Measurements from ENCODE around the gene SHC4.
A peak's percentile ranks its signal among the peaks of the same experiment; 100 is the strongest.
"Not testable (repeated sequence)": the region's sequence is repeated elsewhere in the genome, so short reads cannot be mapped to it uniquely, and the experiment has no call there.

Gene SHC4

GRCh38 chr15:48832648-48833047, 131.1 kb downstream of the SHC4 start:
- no peak for DNase-seq

GRCh38 chr15:48828906-48829305, 134.8 kb downstream of the SHC4 start:
- DNase-seq = no peak

DNA sequence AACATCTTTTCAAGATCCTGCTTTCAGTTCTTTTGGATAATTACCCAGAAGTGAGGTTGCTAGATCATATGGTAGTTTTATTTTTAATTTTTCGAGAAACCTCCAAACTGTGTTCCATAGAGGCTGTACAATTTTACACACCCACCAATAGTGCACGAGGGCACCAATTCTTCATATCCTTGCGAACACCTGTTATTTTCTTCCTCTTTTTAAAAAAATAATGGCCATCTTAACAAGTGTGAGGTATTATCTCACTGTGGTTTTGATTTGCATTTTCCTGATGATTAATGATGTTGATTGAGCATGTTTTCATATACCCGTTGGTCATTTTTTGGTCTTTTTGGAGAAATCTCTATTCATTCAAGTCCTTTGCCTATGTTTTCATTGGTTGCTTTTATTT, 135.2 kb downstream of the SHC4 start:
- no peak for DNase-seq

- DNase-seq = no peak
Observed at GRCh38 chr15:48825075-48825474, 138.6 kb downstream of the SHC4 start.

DNA sequence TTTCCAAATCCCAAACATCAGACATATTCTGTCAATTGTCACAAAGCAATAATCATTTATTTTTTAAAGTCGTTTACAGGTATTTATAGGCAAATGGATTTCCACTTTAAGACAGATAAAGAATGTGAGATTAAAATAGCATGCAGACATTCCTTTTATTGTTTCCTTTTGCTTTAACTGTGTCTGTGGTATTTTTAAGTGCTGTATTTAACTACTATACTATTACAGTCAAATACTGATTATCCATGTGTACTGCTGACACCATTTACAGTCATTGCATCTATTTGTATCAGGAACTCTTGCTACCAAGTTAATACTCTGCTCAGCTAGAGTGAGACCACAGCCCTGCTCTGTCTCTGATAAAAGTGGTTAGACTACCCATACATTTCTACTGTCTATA, 140.0 kb downstream of the SHC4 start:
- DNase-seq = no peak

DNA sequence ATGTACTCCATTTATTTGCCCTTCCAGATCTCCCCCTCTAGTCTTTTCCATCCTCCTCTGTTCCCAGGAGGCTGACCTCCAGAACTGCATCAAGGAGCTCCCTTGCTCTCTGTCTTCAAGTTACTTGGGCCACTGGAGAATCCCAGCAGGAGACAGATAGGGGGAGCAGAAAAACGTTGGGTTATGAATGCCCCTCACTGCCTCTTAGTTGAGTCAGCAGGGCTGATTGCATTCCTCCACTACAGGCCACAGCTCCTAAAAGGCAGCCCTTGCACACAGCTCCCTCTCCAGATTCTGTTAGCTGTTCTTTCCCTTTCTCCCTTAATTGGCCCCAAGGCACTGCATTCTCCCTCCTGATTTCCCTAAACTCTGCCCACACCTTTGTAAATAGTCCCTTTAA, 140.5 kb downstream of the SHC4 start:
- peak; percentile 66 for DNase-seq

GRCh38 chr15:48814286-48814685, 149.4 kb downstream of the SHC4 start:
- DNase-seq = no peak

DNA sequence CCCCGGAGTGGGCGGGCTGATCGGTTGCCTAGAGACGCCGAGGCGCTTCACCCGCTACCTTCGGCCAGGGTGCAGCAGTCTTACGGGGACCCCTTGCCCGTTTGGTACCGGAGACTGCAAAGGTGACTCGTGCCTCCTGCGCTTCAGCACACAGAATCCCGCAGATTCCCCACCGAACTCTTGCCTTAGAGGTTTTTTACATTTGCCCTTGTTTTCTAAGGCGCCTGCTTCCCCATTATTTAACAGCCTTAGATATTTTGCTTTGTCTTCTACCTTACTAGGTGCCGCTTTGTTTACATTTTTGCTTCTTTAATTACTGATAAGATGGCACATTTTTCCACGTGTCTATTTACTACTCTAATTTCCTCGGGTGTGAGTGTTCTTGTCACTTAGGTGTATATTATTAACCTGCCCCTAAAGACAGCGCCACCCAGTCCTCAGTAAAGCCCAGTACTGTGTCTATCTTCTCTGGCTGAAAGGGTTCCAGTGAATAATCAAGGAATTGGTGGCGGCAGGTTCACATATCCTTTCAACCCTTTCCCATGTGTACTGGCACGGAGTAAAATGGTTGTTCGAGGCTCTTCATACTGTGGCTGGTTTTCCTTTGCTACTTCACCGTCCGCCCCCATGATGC, 152.3 kb downstream of the SHC4 start:
- no peak for DNase-seq

DNA sequence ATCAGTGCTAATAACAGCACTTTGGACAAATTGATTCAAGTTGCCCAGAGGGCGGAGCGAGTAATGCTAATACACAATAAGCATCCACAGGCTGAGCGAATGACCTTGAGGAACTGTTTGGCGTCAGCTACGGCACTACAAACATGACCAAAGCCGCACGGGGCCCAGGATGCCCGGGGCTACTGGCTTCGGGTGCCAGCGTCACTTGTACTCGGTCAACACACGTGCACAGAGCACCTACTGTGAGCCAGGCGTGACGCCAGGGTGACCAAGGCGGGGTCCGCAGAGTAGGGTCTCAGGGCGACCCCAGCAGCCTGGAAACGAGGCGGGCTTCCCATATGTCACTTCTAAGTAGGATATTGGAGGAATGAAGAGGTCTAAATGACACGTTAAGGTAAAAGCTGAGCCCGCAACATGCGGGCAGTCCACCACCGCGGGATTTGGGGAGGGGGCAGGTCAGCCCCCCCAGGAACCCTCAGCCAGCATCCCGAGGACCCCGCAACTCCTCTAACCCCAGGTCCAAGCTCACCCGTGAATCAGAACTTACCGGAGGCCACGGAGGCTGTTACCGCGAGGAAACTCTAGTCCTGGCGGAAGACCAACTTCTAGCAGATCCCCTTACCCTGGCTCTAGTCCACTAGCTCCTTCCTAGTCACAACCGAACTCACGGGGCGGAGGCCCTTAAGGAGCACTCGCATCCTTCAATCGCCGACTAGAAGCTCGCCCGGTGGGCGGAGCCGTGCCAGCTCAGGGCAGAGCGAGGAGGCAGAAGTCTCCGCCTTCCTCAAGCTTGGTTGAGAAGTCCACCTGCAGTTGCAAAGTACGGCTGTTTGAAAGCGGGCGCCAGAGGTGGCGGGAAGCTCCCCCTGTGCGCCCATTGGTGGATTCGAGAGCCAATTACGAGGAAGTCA, 153.1 kb downstream of the SHC4 start, which contains the start of gene CEP152:
CEP152 (minus strand) TSS at position 656 of the 911 bp plus-strand sequence. CDS start 5,420 bp downstream, outside the sequence.
- peak; percentile 100 for DNase-seq

DNA sequence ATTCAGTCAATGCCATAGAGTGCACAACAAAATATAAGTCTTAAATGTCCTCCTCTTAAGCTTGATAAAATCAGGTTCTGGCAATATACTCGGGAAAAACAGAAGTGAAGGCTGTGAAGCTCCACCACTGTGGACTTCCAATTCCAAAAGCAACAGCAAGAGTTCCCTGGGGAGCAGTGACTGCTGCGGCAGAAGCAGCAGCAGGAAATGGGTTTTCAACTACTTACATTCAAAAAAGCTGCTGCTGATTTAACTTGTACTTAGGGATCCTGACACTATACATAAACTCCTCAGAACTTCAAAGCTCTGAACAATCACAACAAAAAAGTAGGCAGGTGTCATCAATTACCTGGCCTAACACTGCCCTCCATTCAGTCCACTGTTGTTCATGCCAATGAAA, 157.6 kb downstream of the SHC4 start:
- peak; percentile 50 for DNase-seq

DNA sequence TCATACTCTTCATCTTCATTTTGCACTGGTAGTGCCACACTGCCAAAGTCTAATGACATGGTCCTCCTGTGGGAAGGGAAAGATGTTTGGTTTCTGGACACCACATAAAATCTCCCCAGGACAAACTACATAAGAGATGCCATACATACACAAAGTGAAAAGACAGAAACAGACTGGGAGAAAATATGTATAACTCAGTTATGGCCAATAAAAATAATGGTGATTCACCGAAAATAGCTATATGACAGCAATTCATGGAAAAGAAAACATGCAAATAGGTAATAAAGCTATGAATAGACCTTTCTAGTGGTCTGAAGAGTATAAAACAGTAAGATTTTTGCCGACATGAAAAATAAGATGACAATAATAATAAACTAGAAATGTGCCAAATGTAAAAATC, 158.1 kb downstream of the SHC4 start:
- no peak for DNase-seq

- no peak for DNase-seq
Observed at GRCh38 chr15:48803877-48804276, 159.8 kb downstream of the SHC4 start.

- peak; percentile 93 for DNase-seq
Observed at GRCh38 chr15:48802867-48803266, 160.9 kb downstream of the SHC4 start.

GRCh38 chr15:48802257-48802656, 161.5 kb downstream of the SHC4 start:
- no peak for DNase-seq

DNA sequence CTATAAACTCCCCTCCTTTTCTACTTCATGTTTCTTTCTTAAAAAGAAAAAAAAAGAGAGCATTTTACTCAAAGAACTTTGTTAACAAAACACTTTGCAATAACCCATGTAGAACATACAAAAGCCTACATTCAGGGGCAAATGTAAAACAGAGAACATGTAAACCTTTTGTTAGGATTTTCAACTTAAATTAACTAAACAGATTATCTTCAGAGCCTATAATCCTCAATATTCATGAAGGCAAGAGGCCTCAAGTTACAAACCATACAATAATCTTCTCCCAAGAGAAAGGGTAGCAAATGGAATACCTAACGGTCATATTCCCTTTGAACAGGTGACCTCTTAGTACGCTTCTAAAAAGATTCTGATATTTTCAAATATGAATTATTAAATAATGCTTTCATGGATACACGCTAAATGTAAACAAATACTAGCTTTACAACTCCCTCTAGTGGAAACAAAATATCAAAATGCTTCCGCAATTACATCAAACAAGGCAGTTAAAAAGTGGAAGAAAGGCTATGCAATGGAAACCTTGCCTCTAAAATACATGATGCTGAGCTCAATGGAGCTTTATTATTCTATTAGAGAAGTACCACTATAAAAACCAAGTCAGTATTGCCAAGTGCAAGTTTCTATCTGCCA, 162.8 kb downstream of the SHC4 start:
- peak; percentile 31 for DNase-seq

DNA sequence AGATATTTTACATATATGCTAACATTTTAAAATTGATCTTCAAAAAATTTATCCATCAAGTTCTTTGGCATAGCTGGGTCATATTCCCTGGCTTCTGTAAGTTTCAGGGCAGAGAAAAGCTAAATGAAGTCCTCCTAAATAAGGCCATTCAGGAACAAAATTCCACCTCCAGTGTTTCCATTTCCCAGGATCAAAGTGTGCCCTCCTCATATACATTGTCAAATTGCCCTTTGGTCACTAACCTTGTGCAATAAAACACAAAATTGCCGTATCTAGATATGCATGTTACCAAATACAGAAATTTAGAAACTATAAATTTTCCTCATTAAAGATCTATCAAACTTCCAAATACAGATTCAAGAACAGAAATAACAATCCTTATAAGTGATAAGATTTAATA, 163.5 kb downstream of the SHC4 start:
- DNase-seq = no peak

DNA sequence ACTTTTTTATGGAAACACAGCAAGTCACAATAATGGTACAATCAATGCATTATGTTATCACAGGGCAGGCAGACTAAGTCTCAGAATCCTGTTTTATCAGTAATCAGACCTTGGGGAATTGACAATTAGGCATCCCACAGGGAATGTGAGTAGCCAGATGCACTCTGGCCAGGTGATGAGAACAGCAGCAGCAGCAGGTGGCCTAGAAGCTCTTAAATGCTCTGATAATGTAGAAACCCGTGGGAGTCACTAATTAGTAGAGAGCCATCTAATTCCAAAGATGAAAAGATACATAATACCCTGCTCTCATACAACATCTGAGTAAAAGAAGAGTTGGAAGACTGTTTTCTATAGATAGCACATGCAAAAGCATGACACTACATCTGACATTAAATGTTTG, 165.4 kb downstream of the SHC4 start:
- DNase-seq = no peak

- DNase-seq = no peak
Observed at GRCh38 chr15:48796930-48797329, 166.8 kb downstream of the SHC4 start.

DNA sequence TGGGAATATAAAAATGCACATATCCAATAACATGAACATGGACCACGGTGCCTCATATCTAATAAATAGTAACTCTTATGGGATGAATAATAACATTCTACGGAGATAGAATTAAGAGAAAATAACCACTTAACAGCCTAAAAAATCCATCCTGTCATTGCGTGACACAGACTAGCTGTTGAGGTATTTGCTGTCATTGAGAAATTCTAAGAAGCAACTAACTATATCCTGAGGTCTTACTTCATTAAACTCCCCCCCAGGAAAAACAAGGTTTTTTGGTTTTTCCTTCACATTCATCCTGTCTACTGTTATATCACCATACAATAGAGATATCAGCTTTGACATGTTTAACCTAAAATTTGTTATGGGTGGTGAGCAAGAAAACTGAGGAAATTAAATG, 167.2 kb downstream of the SHC4 start:
- no peak for DNase-seq

DNA sequence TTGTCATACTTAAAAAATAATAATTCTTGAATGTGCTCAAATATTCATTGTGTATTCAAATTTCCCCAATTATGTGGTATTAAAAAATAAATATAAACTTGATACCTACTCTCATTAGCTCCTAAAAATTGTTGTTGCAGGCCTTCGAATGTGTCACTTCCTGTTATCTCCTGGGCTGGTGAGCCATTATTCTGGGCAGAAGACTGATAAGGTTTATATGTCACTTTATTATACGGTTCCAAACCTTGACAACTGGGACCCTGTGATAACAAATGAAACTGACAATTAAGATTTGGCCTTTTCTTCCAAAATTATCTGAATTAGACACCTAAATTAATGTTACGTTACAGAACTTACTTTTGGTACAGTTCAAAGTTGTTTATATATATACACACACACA, 167.8 kb downstream of the SHC4 start:
- no peak for DNase-seq

GRCh38 chr15:48794697-48795134, 169.0 kb downstream of the SHC4 start:
- DNase-seq = no peak

DNA sequence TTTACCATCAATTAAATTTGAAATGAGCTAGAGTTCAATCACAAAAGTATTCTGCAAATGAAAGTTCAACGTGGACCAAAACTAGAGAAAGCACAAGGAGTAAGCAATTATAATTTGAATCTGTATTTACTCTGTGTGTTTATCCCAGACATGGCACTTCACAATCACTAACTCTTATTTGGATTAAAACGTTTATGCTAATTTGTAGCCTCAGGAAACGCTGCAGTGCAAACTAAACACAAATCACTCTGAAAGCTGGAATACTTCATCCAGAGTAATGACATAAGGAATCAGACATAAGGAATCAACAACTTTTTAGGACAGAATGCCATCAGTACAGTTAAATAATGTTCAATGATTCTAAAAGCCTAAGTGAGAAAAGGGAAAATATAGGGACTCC, 171.3 kb downstream of the SHC4 start:
- DNase-seq = no peak

- DNase-seq = not testable (repeated sequence)
Observed at GRCh38 chr15:48790466-48791115, 173.1 kb downstream of the SHC4 start.
